DND-41 (cell line): ENCODE results near the gene COL19A1.

Experiments used
- EZH2 ChIP-seq: IDR thresholded peaks from 3 replicates; pipeline ENCODE4 v1.6.1; 2012; ENCODE audit warnings: borderline replicate concordance, low read depth, mild to moderate bottlenecking, moderate library complexity, low read length, inconsistent platforms; ENCODE audit not compliant: severe bottlenecking
- TF ChIP-seq, protein P1 (sequence below): IDR thresholded peaks from 2 replicates; pipeline ENCODE4 v1.5.1; 2012; ENCODE audit warnings: borderline replicate concordance, low read length, moderate library complexity, mild to moderate bottlenecking; ENCODE audit not compliant: poor library complexity, severe bottlenecking; ENCODE audit errors: extremely low read depth

DNA sequence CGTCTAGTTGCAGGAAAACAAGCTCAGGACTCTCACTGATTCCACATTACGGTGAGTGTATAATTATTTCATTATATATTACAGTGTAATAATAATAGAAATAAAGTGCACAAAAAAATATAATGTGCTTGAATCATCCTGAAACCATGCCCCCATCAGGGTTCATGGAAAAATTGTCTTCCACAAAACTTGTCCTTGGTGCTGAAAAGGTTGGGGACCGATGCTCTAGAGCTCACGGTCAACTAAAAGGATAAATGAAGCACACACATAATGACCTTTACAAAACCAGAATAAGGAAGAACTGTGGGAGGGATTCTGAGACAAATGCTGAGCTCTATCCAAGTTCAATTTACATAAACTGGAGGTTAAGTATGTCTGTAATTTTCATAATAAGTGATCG is 194.3 kb downstream of the COL19A1 start:
- TF ChIP-seq, protein P1, sequence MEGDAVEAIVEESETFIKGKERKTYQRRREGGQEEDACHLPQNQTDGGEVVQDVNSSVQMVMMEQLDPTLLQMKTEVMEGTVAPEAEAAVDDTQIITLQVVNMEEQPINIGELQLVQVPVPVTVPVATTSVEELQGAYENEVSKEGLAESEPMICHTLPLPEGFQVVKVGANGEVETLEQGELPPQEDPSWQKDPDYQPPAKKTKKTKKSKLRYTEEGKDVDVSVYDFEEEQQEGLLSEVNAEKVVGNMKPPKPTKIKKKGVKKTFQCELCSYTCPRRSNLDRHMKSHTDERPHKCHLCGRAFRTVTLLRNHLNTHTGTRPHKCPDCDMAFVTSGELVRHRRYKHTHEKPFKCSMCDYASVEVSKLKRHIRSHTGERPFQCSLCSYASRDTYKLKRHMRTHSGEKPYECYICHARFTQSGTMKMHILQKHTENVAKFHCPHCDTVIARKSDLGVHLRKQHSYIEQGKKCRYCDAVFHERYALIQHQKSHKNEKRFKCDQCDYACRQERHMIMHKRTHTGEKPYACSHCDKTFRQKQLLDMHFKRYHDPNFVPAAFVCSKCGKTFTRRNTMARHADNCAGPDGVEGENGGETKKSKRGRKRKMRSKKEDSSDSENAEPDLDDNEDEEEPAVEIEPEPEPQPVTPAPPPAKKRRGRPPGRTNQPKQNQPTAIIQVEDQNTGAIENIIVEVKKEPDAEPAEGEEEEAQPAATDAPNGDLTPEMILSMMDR: no peak
- TF ChIP-seq EZH2: no peak
